GM15510 (cell line): ENCODE data around the gene OR4N5.

Source experiments
- POLR2A ChIP-seq: IDR thresholded peaks from 3 replicates; pipeline ENCODE4 v1.6.1; 2011; ENCODE audit warnings: borderline replicate concordance; ENCODE audit not compliant: insufficient read length; ENCODE audit errors: extremely low read depth

OR4N5 gene

GRCh38 chr14:20138520-20138919 lies at the start of gene OR4N5:
Gene OR4N5, plus strand, starts transcription at chr14:20138820. Its CDS starts 4,916 bp downstream, at chr14:20143736.
- no peak for TF ChIP-seq POLR2A

DNA sequence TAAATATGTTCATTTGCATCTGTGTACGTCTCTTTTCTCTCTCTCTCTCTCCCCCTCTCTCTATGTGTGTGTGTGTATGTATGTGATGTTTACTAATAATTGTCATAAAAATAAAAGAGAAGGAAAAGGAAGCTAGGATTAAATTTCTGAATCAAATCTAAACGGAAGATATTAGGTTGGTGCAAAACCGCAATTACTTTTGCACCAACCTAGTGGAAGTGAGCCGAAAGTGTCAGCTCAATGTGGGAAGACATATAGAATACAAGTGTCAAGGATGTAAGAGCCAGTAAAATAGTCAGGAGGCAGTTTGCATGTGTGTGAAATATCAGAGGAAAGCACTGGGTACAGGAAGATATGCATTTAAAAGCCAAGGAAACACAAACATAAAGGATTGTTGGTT lies 46.6 kb upstream of the OR4N5 start:
- TF ChIP-seq POLR2A = no peak

DNA sequence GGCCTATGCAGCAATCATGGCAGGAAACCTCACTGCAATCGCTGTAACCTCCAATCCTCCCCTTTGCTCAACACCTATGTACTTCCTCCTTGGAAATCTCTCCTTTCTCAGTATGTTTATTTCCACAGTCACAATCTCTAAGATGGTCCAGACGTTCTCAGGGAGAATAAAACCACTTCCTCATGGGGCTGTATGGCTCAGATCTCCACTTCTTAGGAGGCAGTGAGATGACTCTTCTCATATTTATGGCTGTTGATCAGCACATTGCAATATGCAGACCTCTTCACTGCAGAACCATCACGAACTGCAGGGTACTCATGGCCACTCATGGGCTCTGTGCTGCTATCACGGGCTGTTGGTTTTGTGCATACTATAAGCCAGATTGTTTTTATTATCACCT lies 45.2 kb upstream of the OR4N5 start:
- TF ChIP-seq POLR2A = no peak

- no peak for TF ChIP-seq POLR2A
These were observed 28.2 kb upstream of the OR4N5 start, which contains the start of gene OR4K17 for GRCh38 chr14:20110438-20110837. Gene OR4K17, plus strand, starts transcription at chr14:20110739. Its CDS starts 6,761 bp downstream, at chr14:20117500.

DNA sequence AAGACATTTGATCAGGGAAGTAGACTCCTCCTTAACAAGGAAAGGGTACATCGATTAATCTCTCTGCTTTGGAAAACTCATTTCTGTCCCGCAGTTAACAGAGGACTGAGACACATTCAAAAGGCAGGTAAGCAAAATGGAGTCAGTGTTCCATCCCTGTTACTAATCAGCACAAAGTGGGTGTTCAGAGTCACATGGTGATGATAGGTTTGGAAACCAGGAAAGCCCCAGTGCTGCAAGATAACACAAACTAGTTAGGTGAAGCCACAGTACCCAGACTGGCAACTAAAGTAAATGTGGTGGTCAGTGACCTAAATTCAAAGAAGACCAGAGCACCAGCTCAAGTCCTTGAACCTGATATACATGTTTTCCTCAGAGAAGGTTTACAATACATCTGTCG lies 26.3 kb upstream of the OR4N5 start:
- TF ChIP-seq POLR2A = no peak

DNA sequence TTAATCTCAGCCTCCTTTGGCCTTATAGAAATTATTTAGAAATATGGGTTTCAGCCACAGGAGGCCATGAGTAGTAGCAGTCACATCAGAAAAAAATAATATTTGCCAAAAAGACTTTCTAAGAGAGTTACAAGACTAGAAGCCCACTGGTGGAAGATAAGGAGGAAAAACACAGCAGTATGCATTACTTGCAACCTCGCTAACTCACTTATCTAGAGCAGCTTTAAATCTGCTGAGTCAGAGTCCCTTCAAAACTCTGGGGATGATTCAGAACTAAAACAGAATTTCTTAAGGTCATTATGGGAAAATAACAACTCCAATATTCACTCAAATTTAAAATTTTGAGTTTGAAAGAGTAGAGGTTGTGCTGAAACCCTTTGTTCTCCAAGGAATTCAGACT lies 21.9 kb upstream of the OR4N5 start:
- no peak for TF ChIP-seq POLR2A

- no peak for TF ChIP-seq POLR2A
These were observed 19.8 kb upstream of the OR4N5 start for GRCh38 chr14:20118795-20119194.

DNA sequence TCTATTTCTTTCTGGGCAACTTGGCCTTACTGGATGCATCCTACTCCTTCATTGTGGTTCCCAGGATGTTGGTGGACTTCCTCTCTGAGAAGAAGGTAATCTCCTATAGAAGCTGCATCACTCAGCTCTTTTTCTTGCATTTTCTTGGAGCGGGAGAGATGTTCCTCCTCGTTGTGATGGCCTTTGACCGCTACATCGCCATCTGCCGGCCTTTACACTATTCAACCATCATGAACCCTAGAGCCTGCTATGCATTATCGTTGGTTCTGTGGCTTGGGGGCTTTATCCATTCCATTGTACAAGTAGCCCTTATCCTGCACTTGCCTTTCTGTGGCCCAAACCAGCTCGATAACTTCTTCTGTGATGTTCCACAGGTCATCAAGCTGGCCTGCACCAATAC lies 5.3 kb downstream of the OR4N5 start:
- no peak for TF ChIP-seq POLR2A

- no peak for TF ChIP-seq POLR2A
These were observed 6.2 kb downstream of the OR4N5 start for GRCh38 chr14:20144820-20145219.

DNA sequence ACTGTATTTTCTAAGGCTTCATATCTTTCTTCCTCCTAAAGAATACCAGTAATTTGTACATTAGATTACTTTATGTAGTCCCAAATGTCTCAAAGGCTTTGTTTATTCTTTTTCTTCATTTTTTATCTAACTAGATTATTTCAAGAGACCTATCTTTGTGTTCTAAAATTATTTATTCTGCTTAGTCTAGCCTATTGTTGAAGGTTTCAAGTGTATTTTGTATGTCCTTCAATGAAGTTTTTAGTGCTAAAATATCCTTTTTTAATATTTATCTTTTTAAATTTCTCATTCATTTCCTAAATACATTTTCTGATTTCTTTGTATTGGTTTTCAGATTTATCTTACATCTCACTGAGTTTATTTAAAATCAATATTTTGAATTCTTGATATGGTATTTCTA lies 25.8 kb downstream of the OR4N5 start:
- no peak for TF ChIP-seq POLR2A

GRCh38 chr14:20167091-20167490 lies 28.5 kb downstream of the OR4N5 start:
- TF ChIP-seq POLR2A = no peak

GRCh38 chr14:20176330-20176729 lies 37.7 kb downstream of the OR4N5 start:
- no peak for TF ChIP-seq POLR2A

DNA sequence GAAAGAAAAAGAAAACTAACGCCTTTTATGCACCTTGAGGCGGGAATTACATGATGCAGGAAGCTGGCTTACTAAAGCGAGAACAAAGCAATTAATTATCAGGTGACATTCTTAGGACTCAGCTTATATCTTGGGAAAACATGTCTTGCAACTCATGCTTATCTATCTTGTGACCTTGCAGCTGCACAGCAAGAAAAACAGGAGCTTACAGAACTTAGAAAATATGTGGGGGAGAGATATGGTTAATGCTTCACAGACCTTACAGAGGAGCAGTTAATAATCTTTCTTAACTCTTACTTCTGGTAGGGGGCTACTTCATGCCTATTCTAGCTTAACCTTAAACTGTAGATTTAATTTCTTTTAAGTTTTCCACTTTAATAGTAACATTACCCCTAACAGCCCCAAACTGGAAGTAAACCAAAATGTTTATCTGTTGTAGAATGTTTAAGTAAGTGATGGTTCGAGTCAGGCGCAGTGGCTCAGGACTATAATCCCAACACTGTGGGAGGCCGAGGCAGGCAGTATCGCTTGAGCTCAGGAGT lies 38.9 kb downstream of the OR4N5 start:
- TF ChIP-seq POLR2A = no peak

DNA sequence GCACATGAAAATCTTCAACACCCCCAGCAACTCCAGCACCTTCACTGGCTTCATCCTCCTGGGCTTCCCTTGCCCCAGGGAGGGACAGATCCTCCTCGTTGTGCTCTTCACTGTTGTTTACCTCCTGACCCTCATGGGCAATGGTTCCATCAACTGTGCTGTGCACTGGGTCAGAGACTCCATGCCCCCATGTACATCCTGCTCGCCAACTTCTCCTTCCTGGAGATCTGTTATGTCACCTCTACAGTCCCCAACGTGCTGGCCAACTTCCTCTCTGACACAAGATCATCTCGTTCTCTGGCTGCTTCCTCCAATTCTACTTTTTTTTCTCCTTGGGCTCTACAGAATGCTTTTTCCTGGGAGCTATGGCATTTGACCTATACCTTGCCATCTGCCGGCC lies 40.6 kb downstream of the OR4N5 start:
- no peak for TF ChIP-seq POLR2A

DNA sequence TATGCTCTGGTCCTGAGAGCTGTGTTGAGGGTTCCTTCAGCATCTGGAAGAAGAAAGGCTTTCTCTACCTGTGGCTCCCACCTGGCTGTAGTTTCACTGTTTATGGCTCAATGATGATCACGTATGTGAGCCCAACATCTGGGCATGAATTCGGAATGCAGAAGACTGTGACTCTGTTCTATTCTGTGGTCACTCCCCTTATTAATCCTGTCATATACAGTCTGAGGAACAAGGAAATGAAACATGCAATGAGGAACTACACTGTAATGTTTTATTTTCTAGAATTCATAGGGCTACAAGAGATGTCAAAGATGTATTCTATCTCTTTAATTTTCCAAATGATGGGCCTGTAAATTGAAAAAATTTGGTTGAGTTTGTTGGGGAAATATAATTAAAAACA lies 41.3 kb downstream of the OR4N5 start:
- TF ChIP-seq POLR2A = no peak

- TF ChIP-seq POLR2A = no peak
These were observed 41.9 kb downstream of the OR4N5 start for GRCh38 chr14:20180486-20180885.

DNA sequence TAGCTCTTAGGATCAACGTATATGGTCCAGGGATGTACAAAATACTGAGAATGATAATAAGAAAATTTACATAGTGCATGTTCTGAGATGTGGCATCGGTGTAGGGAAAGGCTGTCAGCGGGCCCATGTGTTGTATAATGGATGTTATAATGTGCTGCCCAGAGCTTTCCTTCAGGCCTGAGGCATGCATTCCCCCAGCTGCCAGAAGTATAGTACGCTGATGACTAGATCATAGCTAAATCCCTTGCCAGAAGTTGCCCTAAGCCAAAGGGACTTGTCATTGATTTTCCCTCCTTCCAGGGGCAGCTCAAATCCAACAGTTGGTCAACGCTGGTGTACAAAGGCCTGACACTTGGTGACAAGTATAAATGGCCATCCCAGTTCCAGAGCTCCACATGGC lies 45.6 kb downstream of the OR4N5 start:
- no peak for TF ChIP-seq POLR2A
